ENCODE data around the gene CES4A. TPM values are rescaled to one million over a fixed set of nuclear protein-coding genes. Genes with fewer than 3 reads are reported as not detected.

Gene CES4A
- total and polyA plus RNA-seq, 9 of the 15 experiments (the other 6 are each of a cell fraction or from before 2014, with no cell fraction given): 0.09 to 0.13 (median 0.11) TPM; not detected in 6

DNA sequence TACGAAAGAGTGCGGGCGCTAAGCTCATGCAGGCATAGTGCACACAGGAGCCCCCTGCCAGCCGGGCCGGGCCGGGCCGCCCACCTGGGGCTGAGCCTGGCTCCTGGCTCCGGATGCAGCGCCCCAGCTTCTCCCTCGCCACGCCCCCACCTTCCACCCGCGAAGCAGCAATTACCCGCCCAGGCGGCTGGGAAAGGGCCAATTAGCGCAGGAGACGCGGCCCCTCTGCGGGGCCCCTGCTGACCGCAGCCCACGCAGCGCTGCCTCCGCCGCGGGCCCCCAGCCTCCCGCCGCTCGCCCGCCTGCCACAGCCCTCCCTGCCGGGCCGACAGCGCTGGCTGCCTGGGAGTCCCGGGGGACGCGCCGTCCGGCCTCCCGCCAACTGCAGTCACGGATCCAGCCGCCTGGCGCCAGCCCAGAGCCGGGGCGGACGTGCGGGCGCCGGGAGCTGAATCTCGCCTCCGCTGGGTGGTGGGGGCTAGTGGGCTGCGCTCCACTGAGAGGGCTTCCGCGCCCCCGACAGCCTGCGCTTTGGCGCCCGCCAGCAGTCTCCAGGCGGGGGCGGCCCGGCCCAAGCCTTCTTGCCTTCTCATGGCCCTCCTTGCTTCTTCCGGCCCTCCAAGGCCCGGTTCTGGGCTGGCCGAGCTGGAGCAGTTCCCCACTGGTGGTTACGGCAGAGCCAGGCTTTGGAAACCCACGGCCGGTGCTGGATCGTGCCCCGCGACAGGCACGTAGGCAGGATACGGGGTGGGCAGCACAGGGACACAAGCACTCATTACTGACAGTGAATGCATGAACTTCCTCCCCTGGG, 25.6 kb downstream of the CES4A start (continued):
- TF ChIP-seq, protein P1, sequence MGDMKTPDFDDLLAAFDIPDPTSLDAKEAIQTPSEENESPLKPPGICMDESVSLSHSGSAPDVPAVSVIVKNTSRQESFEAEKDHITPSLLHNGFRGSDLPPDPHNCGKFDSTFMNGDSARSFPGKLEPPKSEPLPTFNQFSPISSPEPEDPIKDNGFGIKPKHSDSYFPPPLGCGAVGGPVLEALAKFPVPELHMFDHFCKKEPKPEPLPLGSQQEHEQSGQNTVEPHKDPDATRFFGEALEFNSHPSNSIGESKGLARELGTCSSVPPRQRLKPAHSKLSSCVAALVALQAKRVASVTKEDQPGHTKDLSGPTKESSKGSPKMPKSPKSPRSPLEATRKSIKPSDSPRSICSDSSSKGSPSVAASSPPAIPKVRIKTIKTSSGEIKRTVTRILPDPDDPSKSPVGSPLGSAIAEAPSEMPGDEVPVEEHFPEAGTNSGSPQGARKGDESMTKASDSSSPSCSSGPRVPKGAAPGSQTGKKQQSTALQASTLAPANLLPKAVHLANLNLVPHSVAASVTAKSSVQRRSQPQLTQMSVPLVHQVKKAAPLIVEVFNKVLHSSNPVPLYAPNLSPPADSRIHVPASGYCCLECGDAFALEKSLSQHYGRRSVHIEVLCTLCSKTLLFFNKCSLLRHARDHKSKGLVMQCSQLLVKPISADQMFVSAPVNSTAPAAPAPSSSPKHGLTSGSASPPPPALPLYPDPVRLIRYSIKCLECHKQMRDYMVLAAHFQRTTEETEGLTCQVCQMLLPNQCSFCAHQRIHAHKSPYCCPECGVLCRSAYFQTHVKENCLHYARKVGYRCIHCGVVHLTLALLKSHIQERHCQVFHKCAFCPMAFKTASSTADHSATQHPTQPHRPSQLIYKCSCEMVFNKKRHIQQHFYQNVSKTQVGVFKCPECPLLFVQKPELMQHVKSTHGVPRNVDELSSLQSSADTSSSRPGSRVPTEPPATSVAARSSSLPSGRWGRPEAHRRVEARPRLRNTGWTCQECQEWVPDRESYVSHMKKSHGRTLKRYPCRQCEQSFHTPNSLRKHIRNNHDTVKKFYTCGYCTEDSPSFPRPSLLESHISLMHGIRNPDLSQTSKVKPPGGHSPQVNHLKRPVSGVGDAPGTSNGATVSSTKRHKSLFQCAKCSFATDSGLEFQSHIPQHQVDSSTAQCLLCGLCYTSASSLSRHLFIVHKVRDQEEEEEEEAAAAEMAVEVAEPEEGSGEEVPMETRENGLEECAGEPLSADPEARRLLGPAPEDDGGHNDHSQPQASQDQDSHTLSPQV (IDR thresholded peaks at IDR 0.05): no peak
- TF ChIP-seq ZNF584 (CRISPR knock-in tag; IDR thresholded peaks at IDR 0.05; ENCODE audit: low read depth) (no peak), E2F3 (CRISPR knock-in tag; IDR thresholded peaks at IDR 0.05) (no peak), LCOR (CRISPR knock-in tag; IDR thresholded peaks at IDR 0.05) (no peak), ESRRA (IDR thresholded peaks at IDR 0.05; ENCODE audit: borderline replicate concordance, low read depth) (peak; percentile 57; the same call in 1 of the 2 replicates), GTF2A2 (tag; IDR thresholded peaks at IDR 0.05) (no peak), PTBP1 (IDR thresholded peaks at IDR 0.05; ENCODE audit: low read depth, low read length) (no peak), NFIC (IDR thresholded peaks at IDR 0.05) (peak; percentile 74), SMAD1 (IDR thresholded peaks at IDR 0.05; ENCODE audit: low read depth, low read length, partially characterized antibody) (no peak), ATF7 (IDR thresholded peaks at IDR 0.05) (peak; percentile 49)
- TF ChIP-seq, protein P2, sequence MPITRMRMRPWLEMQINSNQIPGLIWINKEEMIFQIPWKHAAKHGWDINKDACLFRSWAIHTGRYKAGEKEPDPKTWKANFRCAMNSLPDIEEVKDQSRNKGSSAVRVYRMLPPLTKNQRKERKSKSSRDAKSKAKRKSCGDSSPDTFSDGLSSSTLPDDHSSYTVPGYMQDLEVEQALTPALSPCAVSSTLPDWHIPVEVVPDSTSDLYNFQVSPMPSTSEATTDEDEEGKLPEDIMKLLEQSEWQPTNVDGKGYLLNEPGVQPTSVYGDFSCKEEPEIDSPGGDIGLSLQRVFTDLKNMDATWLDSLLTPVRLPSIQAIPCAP (CRISPR knock-in tag; IDR thresholded peaks at IDR 0.05; ENCODE audit: borderline replicate concordance): no peak
- TF ChIP-seq, protein P3, sequence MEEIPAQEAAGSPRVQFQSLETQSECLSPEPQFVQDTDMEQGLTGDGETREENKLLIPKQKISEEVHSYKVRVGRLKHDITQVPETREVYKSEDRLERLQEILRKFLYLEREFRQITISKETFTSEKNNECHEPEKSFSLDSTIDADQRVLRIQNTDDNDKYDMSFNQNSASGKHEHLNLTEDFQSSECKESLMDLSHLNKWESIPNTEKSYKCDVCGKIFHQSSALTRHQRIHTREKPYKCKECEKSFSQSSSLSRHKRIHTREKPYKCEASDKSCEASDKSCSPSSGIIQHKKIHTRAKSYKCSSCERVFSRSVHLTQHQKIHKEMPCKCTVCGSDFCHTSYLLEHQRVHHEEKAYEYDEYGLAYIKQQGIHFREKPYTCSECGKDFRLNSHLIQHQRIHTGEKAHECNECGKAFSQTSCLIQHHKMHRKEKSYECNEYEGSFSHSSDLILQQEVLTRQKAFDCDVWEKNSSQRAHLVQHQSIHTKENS (CRISPR knock-in tag; IDR thresholded peaks at IDR 0.05): no peak
- TF ChIP-seq, protein P4, sequence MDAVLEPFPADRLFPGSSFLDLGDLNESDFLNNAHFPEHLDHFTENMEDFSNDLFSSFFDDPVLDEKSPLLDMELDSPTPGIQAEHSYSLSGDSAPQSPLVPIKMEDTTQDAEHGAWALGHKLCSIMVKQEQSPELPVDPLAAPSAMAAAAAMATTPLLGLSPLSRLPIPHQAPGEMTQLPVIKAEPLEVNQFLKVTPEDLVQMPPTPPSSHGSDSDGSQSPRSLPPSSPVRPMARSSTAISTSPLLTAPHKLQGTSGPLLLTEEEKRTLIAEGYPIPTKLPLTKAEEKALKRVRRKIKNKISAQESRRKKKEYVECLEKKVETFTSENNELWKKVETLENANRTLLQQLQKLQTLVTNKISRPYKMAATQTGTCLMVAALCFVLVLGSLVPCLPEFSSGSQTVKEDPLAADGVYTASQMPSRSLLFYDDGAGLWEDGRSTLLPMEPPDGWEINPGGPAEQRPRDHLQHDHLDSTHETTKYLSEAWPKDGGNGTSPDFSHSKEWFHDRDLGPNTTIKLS (IDR thresholded peaks at IDR 0.05; ENCODE audit: borderline replicate concordance, low read depth): no peak; the same call in 1 of the 2 replicates
- TF ChIP-seq, protein P5, sequence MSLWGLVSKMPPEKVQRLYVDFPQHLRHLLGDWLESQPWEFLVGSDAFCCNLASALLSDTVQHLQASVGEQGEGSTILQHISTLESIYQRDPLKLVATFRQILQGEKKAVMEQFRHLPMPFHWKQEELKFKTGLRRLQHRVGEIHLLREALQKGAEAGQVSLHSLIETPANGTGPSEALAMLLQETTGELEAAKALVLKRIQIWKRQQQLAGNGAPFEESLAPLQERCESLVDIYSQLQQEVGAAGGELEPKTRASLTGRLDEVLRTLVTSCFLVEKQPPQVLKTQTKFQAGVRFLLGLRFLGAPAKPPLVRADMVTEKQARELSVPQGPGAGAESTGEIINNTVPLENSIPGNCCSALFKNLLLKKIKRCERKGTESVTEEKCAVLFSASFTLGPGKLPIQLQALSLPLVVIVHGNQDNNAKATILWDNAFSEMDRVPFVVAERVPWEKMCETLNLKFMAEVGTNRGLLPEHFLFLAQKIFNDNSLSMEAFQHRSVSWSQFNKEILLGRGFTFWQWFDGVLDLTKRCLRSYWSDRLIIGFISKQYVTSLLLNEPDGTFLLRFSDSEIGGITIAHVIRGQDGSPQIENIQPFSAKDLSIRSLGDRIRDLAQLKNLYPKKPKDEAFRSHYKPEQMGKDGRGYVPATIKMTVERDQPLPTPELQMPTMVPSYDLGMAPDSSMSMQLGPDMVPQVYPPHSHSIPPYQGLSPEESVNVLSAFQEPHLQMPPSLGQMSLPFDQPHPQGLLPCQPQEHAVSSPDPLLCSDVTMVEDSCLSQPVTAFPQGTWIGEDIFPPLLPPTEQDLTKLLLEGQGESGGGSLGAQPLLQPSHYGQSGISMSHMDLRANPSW (CRISPR knock-in tag; IDR thresholded peaks at IDR 0.05): 0 out of 2 replicates have a peak, but pooled peaks have one; percentile 72
- TF ChIP-seq, protein P6, sequence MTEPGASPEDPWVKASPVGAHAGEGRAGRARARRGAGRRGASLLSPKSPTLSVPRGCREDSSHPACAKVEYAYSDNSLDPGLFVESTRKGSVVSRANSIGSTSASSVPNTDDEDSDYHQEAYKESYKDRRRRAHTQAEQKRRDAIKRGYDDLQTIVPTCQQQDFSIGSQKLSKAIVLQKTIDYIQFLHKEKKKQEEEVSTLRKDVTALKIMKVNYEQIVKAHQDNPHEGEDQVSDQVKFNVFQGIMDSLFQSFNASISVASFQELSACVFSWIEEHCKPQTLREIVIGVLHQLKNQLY (CRISPR knock-in tag; conservative IDR thresholded peaks at IDR 0.05): no peak

Data from K562 (cell line).